Endothelial cell (in vitro differentiated cells): Measurements from ENCODE around the gene CD274. TPM values are rescaled to one million over a fixed set of nuclear protein-coding genes. Genes with fewer than 3 reads are reported as not detected.
"Not testable (repeated sequence)": the region's sequence is repeated elsewhere in the genome, so short reads cannot be mapped to it uniquely, and the experiment has no call there.

ENCODE experiments used
- DNase-seq: peaks from one replicate; pipeline ENCODE4 v3.0.0; 2021; ENCODE audit warnings: low spot score
- H3K27ac Mint-ChIP-seq: one replicate; pipeline ENCODE4 v1.8.0; 2021; ENCODE audit warnings: mixed read lengths, inconsistent platforms; ENCODE audit not compliant: unreplicated experiment
- H3K27me3 Mint-ChIP-seq: one replicate; pipeline ENCODE4 v1.8.0; 2021; ENCODE audit warnings: mild to moderate bottlenecking, moderate library complexity, mixed read lengths, inconsistent platforms; ENCODE audit not compliant: unreplicated experiment
- H3K36me3 Mint-ChIP-seq: one replicate; pipeline ENCODE4 v1.8.0; 2021; ENCODE audit warnings: mild to moderate bottlenecking, low read depth, mixed read lengths, inconsistent platforms; ENCODE audit not compliant: unreplicated experiment
- H3K4me1 Mint-ChIP-seq: one replicate; pipeline ENCODE4 v1.8.0; 2021; ENCODE audit warnings: mild to moderate bottlenecking, mixed read lengths, inconsistent platforms; ENCODE audit not compliant: unreplicated experiment
- H3K4me3 Mint-ChIP-seq: one replicate; pipeline ENCODE4 v1.8.0; 2021; ENCODE audit warnings: mild to moderate bottlenecking, mixed read lengths, inconsistent platforms; ENCODE audit not compliant: unreplicated experiment
- H3K9me3 Mint-ChIP-seq: one replicate; pipeline ENCODE4 v1.8.0; 2021; ENCODE audit warnings: mixed read lengths, inconsistent platforms; ENCODE audit not compliant: unreplicated experiment
- total RNA-seq: library from RNA; stranded (reverse); fragmentation: NEBNext Ultra II Directional; extraction: Animal tissue kit (Norgen Biotek cat#: 25700); gene quantifications from one replicate; pipeline ENCODE4 v1.2.1, GENCODE V29; 2021; ENCODE audit not compliant: unreplicated experiment
- TF ChIP-seq, protein P1 (sequence below): fragments of 200-600 bp; sonication (generic); IDR thresholded peaks from one replicate; pipeline ENCODE4 v1.5.0; 2021; ENCODE audit warnings: antibody characterized with exemption; ENCODE audit not compliant: unreplicated experiment

Gene CD274
- total RNA-seq, 1 donor from 2014 or later: 0.56 TPM

DNA sequence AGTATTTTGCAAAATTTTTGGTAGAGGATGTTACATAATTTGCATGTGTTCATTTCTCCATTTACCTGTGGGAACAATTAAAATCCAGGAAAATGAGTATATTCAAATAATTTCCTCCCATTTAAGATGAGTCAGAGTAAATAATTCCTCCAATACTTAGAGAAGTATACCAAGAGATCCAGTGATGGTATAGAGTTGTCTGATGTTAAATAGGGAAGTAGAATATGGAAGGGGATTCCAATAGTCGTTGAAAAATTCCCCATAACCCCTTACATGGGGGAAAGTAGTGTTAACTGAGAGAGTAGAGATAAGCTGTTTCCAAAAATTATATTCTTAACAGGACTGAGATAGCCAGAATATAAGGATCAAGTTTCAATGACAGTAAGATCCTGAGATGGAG lies 15.7 kb downstream of the CD274 start:
- Mint-ChIP-seq H3K27ac (no peak overlapping the region), H3K4me1 (no peaks in the 10 kb centered on the region)
- TF ChIP-seq, protein P1, sequence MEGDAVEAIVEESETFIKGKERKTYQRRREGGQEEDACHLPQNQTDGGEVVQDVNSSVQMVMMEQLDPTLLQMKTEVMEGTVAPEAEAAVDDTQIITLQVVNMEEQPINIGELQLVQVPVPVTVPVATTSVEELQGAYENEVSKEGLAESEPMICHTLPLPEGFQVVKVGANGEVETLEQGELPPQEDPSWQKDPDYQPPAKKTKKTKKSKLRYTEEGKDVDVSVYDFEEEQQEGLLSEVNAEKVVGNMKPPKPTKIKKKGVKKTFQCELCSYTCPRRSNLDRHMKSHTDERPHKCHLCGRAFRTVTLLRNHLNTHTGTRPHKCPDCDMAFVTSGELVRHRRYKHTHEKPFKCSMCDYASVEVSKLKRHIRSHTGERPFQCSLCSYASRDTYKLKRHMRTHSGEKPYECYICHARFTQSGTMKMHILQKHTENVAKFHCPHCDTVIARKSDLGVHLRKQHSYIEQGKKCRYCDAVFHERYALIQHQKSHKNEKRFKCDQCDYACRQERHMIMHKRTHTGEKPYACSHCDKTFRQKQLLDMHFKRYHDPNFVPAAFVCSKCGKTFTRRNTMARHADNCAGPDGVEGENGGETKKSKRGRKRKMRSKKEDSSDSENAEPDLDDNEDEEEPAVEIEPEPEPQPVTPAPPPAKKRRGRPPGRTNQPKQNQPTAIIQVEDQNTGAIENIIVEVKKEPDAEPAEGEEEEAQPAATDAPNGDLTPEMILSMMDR: no peak

DNA sequence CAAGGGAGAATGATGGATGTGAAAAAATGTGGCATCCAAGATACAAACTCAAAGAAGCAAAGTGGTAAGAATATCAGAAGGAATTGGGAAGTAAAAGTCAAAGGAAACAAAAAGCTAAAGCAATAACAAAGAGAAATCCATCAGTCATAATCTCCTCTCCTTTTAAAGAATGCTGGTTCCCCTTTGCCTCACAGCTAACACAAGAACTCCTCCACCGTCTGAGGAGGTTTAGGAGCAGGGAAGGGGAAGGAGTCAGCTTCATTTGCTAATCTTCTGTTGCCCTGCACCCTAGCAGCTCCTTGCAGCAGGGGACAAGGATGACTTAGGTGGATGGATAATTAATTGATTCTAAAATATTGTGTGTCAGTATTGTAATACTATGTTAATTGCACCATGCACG lies 16.4 kb downstream of the CD274 start:
- Mint-ChIP-seq H3K4me1 (no peaks in the 10 kb centered on the region), H3K4me3 (no peak overlapping the region), H3K27me3 (no peaks in the 10 kb centered on the region), H3K36me3 (no peaks in the 10 kb centered on the region), H3K9me3 (no peaks in the 10 kb centered on the region), H3K27ac (no peak overlapping the region)
- no peak for DNase-seq
- TF ChIP-seq, protein P1: no peak

More for the DNA sequence above, 15.7 kb downstream of the CD274 start:
- Mint-ChIP-seq H3K27me3 (no peaks in the 10 kb centered on the region), H3K9me3 (no peaks in the 10 kb centered on the region), H3K4me3 (no peak overlapping the region), H3K36me3 (no peaks in the 10 kb centered on the region)
- no peak for DNase-seq

DNA sequence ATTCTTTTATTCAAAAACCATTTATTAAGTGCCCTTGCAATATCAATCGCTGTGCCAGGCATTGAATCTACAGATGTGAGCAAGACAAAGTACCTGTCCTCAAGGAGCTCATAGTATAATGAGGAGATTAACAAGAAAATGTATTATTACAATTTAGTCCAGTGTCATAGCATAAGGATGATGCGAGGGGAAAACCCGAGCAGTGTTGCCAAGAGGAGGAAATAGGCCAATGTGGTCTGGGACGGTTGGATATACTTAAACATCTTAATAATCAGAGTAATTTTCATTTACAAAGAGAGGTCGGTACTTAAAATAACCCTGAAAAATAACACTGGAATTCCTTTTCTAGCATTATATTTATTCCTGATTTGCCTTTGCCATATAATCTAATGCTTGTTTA lies 18.5 kb downstream of the CD274 start:
- H3K4me1 Mint-ChIP-seq: no peaks in the 10 kb centered on the region
- H3K36me3 Mint-ChIP-seq: no peaks in the 10 kb centered on the region
- H3K27ac Mint-ChIP-seq: no peak overlapping the region
- no peaks in the 10 kb centered on the region for H3K9me3 Mint-ChIP-seq
- no peak overlapping the region for H3K4me3 Mint-ChIP-seq
- H3K27me3 Mint-ChIP-seq: no peaks in the 10 kb centered on the region
- TF ChIP-seq, protein P1: no peak
- no peak for DNase-seq

DNA sequence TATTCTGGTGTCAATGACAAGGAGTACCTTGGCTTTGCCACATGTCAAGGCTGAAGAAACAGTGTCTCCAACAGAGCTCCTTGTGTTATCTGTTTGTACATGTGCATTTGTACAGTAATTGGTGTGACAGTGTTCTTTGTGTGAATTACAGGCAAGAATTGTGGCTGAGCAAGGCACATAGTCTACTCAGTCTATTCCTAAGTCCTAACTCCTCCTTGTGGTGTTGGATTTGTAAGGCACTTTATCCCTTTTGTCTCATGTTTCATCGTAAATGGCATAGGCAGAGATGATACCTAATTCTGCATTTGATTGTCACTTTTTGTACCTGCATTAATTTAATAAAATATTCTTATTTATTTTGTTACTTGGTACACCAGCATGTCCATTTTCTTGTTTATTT lies 19.8 kb downstream of the CD274 start:
- Mint-ChIP-seq H3K4me1 (no peaks in the 10 kb centered on the region), H3K9me3 (no peaks in the 10 kb centered on the region), H3K4me3 (no peak overlapping the region), H3K27ac (no peak overlapping the region), H3K27me3 (no peaks in the 10 kb centered on the region), H3K36me3 (no peaks in the 10 kb centered on the region)
- no peak for DNase-seq
- TF ChIP-seq, protein P1: no peak

GRCh38 chr9:5470816-5471215 lies 20.5 kb downstream of the CD274 start:
- Mint-ChIP-seq H3K27me3 (no peaks in the 10 kb centered on the region), H3K27ac (no peak overlapping the region), H3K9me3 (no peaks in the 10 kb centered on the region), H3K4me3 (no peak overlapping the region), H3K4me1 (no peaks in the 10 kb centered on the region), H3K36me3 (no peaks in the 10 kb centered on the region)
- TF ChIP-seq, protein P1: no peak
- DNase-seq: no peak

GRCh38 chr9:5475611-5476010 lies 25.3 kb downstream of the CD274 start:
- not testable (repeated sequence) for H3K4me3 Mint-ChIP-seq, DNase-seq, H3K4me1 Mint-ChIP-seq, H3K27me3 Mint-ChIP-seq, H3K9me3 Mint-ChIP-seq, H3K27ac Mint-ChIP-seq, H3K36me3 Mint-ChIP-seq
